Measurements from ENCODE around the gene CDC6. TPM values are rescaled to one million over a fixed set of nuclear protein-coding genes. Genes with fewer than 3 reads are reported as not detected.

The CDC6 gene
- total RNA-seq, 4 donors from 2014 or later, result 0.16 to 2.2 (median 0.30) TPM

- no peak for TF ChIP-seq CTCF (IDR thresholded peaks at IDR 0.05; ENCODE audit: low read depth)
These were observed 40.2 kb downstream of the CDC6 start for GRCh38 chr17:40327735-40328385.

DNA sequence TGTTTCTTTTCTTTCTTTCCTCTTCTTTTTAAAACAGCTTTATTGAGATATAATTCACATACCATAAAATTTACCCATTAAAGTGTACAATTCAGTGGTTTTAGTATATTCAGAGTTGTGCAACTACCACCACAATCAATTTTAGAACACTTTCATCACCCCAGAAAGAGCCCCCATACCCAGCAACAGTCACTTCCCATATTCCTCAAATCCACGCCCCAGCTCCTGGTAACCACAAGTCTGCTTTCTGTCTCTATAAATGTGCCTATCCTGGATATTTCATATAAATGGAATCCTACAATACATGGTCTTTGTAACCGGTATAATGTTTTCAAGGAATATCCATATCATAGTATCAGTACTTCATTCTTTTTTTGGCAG is 40.7 kb downstream of the CDC6 start:
- TF ChIP-seq CTCF (IDR thresholded peaks at IDR 0.05; ENCODE audit: low read depth), result no peak

- no peak for TF ChIP-seq CTCF (IDR thresholded peaks at IDR 0.05; ENCODE audit: low read depth)
These were observed 42.4 kb downstream of the CDC6 start for GRCh38 chr17:40329839-40330794.

GRCh38 chr17:40330850-40331470 is 43.3 kb downstream of the CDC6 start:
- no peak for TF ChIP-seq CTCF (IDR thresholded peaks at IDR 0.05; ENCODE audit: low read depth)

GRCh38 chr17:40331743-40332641 is 44.3 kb downstream of the CDC6 start:
- no peak for TF ChIP-seq CTCF (IDR thresholded peaks at IDR 0.05; ENCODE audit: low read depth)

DNA sequence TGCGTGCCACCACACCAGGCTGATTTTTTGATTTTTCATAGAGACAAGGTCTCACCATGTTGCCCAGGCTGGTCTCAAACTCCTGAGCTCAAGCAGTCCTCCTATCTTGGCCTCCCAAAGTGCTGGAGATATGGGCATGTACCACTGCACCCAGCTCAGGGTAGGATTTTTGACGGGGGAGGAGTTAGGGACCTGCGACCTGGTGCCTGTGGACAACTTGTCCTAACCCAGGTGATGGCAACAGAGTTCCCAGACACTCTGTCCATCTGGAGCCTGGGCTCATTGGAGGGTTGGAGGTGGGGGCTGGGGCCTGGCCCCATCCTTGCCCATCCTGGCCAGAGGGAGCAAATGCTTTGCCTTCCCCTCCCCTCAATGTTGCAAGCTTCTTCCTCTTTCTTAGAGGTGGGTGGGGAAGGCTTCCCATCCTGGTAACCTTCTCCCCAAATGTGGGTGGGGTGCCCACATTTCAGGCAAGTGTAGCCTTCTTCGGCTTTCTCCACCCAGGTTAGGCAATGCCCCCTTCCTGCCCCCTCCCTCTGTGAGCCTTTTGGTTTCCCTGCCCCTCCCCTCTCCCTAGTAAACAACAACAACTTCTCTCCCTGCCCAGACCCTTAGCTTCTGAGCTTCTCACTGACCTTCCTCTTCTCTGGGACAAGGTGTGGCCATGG is 46.2 kb downstream of the CDC6 start:
- TF ChIP-seq CTCF (IDR thresholded peaks at IDR 0.05; ENCODE audit: low read depth), result no peak
